HCT116 (cell line): ENCODE measurements around the gene AK4.

Experiments
- POLR2A ChIP-seq: IDR thresholded peaks from 2 replicates; pipeline ENCODE4 v1.7.0; 2011; ENCODE audit warnings: borderline replicate concordance; ENCODE audit not compliant: insufficient read depth, insufficient read length; ENCODE audit errors: extremely low read depth
- POLR2AphosphoS5 ChIP-seq: IDR thresholded peaks from 2 replicates; pipeline ENCODE4 v1.6.1; 2011; ENCODE audit warnings: mild to moderate bottlenecking, low read depth, low read length, moderate library complexity
- TCF7L2 ChIP-seq: IDR thresholded peaks from 2 replicates; pipeline ENCODE4 v1.7.0; 2011; ENCODE audit warnings: borderline replicate concordance, inconsistent platforms; ENCODE audit not compliant: insufficient read depth, insufficient read length; ENCODE audit errors: extremely low read depth
- YY1 ChIP-seq: IDR thresholded peaks from 2 replicates; pipeline ENCODE4 v1.6.1; 2011; ENCODE audit warnings: low read length, low read depth, moderate library complexity, mild to moderate bottlenecking; ENCODE audit not compliant: insufficient replicate concordance; ENCODE audit errors: extremely low read depth
- ZNF274 ChIP-seq: fragments of 200-500 bp; sonication (Bioruptor generic); IDR thresholded peaks from 2 replicates; pipeline ENCODE4 v1.6.1; 2014; ENCODE audit warnings: mild to moderate bottlenecking, low read depth, low read length, inconsistent platforms
- TF ChIP-seq, protein P1 (sequence below), 3 experiments: fragments of 200-600 bp in 1 of 3; sonication (generic) in 1 of 3; IDR thresholded peaks in 2 of 3; conservative IDR thresholded peaks in 1 of 3; 2 replicates each; pipeline ENCODE4 v1.5.1; 2012 to 2017; ENCODE audit warnings: low read depth in 2 of 3, low read length in 2 of 3, antibody characterized with exemption in 1 of 3, borderline replicate concordance in 1 of 3, control low read depth in 1 of 3, mild to moderate bottlenecking in 1 of 3, mixed read lengths in 1 of 3, mixed run types in 1 of 3, moderate library complexity in 1 of 3; ENCODE audit not compliant: insufficient read depth in 1 of 3

DNA sequence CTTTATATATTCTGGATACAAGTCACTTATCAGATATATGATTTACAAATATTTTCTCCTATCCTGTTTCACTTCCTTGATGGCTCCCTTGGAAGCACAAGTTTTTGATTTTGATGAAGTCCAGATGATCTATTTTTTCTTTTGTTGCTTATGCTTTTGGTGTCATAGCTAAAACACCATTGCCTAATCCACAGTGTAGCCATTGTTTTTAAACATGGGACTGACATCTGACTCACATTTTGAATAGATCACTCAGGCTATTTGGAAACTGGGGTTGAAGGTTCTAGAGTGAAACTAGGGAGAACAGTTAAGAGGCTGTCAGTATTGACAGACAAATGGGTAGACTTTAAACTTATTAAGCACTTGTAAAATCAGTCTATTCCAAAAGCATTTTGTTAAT lies 16.6 kb downstream of the AK4 start:
- TF ChIP-seq POLR2A (no peak), POLR2AphosphoS5 (no peak), TCF7L2 (no peak), ZNF274 (no peak), YY1 (no peak)
- TF ChIP-seq, protein P1, sequence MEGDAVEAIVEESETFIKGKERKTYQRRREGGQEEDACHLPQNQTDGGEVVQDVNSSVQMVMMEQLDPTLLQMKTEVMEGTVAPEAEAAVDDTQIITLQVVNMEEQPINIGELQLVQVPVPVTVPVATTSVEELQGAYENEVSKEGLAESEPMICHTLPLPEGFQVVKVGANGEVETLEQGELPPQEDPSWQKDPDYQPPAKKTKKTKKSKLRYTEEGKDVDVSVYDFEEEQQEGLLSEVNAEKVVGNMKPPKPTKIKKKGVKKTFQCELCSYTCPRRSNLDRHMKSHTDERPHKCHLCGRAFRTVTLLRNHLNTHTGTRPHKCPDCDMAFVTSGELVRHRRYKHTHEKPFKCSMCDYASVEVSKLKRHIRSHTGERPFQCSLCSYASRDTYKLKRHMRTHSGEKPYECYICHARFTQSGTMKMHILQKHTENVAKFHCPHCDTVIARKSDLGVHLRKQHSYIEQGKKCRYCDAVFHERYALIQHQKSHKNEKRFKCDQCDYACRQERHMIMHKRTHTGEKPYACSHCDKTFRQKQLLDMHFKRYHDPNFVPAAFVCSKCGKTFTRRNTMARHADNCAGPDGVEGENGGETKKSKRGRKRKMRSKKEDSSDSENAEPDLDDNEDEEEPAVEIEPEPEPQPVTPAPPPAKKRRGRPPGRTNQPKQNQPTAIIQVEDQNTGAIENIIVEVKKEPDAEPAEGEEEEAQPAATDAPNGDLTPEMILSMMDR (IDR thresholded peaks at IDR 0.05 in 2 of 3, conservative IDR thresholded peaks at IDR 0.05 in 1 of 3; ENCODE audit: borderline replicate concordance in 1 of 3, insufficient read depth in 1 of 3, low read depth in 2 of 3, low read length in 2 of 3): no peak
